ENCODE measurements around the gene CNNM2.
"Not testable (repeated sequence)": the region's sequence is repeated elsewhere in the genome, so short reads cannot be mapped to it uniquely, and the experiment has no call there.

Gene CNNM2

DNA sequence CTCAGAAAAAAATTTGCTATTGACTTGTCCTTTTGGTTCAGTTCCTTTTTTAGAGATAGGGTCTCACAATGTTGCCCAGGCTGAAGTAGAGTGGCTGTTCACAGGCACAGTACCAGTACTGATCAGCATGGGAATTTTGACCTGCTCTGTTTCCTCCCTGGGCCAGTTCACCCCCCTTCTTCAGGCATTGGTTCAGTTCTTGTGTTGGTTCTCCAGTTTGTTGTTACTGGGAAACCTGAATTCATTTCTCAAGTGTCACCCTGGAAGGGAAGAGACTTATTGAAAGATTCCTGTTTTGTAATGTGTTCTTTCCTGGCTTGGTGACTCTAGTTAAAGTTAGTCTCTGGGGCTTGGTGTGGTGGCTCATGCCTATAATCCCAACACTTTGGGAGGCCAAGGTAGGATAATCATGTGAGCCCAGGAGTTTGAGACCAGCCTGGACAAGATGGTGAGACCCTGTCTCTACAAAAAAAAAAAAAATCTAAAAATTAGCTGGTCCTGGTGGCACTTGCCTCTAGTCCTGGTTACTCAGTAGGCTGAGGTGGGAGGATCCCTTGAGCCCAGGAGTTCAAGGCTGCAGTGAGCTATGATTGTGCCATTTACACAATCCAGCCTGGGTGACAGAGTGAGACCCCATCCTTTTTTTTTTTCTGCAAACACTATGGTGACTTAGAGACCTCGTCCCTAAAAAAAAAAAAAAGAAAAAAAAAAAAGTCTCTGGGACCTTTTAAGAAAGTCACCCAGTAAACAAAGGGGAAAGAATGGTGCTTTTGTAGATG, 52.7 kb downstream of the CNNM2 start:
- no peak for DNase-seq

DNA sequence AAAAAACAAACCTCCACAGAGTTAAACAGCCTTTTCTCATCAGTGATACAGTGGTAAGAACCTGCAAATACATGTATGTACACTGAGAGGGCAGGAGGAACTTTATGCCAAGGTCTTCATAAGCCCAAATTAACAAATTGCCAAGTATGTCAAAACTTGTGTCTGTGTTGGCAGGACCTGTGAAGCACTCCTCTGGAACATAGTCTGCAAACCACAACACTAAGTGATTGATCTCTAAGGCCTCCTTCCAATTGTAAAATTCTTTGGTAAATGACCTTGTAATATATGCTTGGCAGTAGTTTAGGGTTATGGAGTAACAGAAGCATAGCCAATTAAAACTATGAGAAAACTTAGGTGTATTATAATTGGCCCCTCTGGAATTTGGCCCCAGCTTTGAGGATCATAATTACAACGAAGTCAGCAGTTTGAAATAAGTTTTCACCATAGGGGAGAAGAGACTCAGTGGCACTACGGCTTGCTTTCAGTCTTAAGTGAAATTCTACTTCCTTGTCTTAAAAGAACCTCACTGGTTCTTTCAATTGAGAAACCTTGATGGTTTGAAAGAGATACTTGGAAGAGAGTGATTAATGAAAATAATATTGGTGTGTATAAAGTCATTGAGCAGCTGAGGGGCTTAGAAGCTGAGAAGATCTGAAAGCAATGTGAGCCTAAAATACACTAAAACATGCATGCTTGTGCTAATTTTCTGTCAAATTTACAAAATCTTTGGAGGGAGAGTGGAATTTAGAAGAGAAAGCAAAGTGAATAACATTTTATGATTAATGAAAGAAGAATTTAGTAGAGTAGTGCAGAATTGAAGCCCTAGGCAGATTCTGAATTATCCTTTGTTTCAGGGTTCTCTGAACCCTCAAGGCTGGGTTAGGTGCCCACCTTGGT, 57.6 kb downstream of the CNNM2 start:
- no peak for DNase-seq

DNA sequence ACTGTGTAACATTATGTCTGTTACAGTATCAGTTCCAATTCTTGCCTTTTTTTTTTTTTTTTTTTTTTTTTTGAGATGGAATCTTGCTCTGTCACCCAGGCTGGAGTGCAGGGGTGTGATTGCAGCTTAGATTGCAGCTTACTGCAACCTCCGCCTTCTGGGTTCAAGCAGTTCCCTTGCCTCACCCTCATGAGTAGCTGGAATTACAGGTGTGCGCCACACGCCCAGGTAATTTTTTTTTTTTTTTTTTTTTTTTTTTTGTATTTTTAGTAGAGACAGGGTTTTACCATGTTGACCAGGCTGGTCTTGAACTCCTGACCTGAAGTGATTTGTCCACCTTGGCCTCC, 58.3 kb downstream of the CNNM2 start:
- DNase-seq, result not testable (repeated sequence)

DNA sequence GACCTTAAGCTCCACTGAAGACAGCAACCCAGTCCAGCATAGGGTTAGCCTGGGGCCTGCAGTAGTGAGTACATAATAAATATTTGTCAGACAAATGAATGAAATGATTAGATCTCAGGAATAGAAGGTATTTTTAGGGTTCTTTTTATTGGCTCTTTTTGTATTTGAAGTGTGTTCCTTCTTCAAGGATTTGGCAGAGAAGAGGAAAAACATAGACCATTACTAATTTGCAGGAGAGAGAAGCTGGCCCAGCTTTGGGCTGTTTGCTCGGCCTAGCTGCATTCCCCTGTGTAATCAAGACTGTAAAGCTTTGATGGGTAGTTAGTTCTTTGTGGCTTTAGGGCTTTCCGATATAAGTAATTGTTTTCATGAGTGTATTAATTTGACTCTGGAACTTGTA, 64.2 kb downstream of the CNNM2 start:
- no peak for DNase-seq

DNA sequence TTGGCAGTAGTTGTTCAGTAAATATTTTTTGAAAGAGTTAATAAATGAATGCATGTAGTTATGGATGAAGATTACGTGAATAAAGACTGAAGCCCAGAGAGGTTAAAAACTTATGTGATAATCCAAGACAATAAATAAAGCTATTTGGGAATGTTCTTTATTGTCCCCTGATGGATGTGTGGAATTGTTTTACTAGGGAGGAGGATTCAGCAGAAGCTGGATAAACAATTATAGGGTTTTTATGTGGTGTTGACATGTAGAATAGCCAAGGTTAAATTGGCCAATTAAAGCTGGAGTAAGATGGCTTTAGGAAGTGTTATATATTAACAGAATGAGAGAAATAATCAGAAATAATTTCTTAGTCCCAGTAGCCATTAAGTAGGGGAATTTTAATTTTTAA, 66.0 kb downstream of the CNNM2 start:
- no peak for DNase-seq

DNA sequence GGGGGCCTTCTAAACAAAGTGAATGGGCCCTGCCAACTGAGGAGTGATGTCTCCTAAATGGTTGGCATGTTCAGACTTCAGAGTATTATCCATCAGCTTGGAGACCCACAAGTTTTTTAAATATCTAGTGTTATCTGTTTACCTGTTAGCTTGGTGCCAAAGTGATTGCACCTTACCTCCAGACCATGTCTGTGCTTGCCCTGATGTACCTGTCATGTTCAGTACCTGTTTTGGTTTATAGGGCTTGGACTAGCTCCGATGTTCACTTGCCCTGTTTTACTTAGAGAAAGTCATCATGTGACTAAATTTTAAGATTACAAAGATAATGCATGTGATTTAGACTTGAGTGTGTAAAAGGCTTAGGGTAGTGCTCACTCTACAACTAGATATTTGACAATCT, 67.7 kb downstream of the CNNM2 start:
- no peak for DNase-seq

DNA sequence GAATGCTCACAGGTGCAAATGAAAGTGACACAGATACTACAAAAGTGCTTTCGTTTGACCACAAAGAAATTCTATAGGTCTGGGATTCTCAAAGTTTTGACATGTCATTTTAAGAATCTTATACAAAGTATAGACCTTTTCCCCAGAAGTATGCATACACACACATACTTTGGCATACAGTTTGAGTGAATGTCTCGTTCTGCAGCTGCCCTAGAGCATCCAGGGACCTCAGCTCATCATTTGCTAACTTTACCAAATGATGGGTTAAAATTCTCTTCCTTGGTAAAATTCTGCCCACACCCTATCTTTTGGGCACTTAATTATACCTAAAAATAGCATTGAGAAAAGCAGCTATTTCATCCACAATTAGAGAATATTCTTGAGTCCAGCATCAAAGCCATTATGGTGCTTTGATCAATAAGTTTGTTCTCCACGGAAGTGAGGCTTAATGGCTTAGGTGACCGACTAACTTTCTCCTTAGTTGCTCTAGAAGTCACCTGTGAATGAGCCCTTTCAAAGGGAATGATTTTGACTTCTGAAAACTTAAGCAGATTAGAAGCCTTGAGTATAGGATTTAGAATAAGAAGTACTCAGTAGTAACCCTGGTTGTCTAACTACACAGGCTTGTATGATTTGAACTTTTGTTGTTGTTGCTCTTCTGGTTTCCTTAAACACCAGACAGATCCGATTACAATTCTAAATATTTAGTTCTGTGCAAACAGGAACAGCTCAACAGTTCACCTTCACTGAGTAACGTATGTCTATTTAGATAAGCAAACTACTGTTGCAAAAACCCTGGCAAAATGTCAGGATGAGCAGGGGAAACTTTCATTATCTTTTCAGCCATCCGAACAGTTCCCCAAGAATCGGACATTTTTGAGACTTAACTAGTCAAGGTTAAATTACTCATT, 70.6 kb downstream of the CNNM2 start:
- no peak for DNase-seq

DNA sequence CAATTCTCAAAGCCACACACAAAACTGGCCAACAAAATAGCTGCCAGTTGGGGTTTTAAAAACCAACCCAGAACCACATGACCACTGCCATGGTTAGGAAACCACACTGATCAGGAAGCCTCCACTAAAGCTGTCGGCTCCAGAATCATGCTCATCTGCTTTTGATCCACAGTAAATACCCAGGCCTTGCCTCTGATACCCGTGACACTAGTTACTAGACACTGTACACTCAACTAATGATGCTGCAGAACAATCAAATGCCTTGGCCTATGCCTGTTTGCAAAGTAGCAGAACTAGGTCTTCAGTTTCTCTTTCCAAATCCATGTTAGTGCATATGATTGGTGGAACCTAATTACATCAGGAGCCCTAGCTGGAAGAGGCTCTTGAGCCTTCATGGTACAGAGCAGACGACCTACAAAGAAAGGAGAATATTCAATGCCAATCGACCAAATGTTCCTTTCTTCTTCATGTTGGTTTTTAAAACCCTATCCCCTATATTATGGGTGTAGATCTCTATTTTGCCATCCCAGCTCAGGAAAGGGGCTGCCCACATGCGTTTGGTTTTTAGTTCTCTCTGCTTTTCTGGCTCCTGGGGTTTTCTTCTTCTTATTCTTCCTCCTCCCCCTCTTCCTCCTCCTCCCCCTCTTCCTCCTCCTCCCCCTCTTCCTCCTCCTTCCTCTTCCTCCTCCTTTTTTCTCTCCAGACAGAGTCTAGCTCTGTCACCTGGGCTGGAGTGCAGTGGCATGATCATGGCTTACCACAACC, 76.6 kb downstream of the CNNM2 start:
- DNase-seq, result no peak

DNA sequence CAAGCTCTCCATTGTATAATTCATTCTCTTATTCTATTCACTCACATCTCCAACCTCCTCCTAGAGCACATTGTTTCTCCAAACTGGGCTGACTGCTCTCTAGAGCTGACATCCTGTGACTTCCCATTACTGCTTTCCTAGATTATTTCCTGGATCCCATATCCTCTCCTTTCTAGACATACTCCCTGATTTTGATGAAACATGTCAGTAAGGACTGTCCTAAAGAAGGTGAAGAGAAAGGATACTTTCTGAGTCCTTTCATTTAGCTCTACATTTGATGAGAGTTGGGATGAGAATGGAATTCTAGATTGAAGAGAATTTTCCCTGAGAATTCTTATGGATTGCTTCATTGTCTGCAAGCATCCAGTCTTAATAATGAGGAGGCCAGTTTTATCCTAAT, 78.8 kb downstream of the CNNM2 start:
- no peak for DNase-seq

DNA sequence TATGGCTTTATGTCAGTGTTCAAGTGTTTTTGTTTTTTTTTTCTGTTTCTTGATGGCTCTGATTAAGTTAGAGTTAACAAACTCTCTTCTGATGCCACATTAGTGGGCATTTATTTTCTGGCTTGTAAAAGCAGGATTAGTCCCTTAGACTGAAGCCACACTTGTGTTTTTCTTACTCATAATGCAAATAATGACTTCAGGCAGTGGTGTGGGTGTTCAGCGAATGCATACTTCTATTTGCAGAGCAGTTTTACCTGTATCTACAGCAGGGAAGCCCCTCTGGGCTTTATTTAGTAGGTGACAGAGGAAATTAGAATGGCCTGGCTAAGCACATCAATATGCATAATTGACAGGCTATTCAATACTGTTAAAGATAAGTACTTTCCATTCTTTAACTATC, 79.9 kb downstream of the CNNM2 start:
- no peak for DNase-seq

DNA sequence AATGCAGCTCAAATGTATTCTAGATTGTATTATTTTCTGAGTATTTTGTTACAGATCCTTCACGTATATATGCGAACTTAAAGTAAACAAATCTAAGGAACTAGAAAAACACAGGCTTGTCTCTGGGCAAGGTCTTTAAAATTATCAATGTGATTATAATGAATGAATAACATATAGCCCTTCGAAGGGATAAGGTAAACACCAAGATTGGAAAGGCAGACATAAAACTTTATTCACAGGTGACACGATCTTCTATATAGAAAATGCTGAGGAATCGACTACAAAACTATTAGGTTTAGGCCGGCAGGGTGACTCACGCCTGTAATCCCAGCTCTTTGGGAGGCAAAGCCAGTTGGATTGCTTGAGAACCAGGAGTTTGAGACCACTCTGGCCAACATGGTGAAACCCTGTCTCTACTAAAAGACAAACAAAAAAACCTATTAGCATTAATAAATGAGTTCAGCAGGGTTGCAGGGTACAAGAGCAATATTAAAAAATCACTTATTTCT, 80.4 kb downstream of the CNNM2 start:
- DNase-seq, result no peak

DNA sequence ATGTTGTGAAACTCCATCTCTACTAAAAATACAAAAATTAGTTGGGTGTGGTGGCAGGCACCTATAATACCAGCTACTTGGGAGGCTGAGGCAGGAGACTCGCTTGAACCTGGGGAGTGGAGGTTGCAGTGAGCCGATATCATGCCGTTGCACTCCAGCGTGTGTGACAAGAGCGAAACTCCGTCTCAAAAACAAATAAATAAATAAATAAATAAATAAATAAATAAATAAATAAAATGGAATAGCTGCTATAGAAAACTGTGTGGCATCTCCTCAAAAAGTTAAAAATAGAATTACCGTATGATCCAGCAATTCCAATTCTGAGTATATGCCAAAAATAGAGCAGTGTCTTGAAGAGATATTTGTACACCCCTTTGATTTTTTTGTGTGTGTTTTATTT, 82.0 kb downstream of the CNNM2 start:
- not testable (repeated sequence) for DNase-seq

DNA sequence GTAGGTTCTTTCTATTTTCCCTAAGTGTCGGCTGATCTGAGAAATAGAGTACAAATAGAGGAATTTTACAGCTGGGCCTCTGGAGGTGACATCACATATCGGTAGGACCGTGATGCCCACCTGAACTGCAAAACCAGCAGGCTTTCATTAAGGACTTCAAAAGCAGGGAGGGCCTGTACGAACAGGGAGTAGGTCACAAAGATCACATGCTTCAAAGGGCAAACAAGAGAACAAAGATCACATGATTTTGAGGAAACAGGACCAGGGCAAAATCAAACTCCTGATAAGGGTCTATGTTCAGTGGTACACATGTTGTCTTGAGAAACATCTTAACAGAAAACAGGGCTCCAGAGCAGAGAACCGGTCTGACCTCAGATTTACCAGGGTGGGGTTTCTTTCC, 88.9 kb downstream of the CNNM2 start:
- no peak for DNase-seq

DNA sequence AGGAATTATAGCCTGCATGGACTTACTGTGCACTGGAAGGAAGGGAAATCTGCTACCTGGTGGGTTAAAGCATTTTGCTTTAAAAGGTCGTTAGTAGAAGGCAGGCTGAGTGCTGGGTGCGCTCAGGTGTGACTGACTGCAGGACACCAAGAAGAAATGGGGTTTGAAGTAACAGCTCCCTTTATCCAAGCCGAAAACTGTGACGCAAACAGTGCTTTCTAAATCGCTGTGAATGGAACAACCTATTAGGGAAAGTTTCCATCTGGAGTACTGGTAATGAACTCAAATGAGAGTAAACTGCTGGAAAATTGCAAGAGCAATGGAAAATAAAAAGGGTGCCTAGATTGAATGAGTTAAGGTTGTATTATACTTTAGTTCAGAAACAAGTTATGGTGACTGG, 95.3 kb downstream of the CNNM2 start:
- DNase-seq, result no peak

DNA sequence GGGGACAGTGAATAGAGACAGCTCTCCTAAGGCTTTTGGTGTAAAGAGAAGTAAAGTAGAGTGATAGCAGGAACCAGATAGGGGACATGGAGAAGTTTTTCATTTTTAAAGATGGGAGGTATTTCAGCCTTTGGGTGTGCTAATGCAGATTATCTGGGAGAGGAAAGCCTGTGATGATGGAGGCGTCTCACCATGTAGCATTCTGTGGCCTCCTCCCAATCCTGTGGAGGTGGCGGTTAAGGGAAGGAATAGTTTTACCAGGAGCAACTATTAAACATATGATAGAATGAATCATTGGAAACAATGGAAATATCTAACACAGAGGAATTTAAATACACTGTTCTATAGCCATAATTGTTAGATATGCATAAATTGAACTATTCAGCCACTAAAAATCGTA, 101.3 kb downstream of the CNNM2 start:
- DNase-seq, result no peak

DNA sequence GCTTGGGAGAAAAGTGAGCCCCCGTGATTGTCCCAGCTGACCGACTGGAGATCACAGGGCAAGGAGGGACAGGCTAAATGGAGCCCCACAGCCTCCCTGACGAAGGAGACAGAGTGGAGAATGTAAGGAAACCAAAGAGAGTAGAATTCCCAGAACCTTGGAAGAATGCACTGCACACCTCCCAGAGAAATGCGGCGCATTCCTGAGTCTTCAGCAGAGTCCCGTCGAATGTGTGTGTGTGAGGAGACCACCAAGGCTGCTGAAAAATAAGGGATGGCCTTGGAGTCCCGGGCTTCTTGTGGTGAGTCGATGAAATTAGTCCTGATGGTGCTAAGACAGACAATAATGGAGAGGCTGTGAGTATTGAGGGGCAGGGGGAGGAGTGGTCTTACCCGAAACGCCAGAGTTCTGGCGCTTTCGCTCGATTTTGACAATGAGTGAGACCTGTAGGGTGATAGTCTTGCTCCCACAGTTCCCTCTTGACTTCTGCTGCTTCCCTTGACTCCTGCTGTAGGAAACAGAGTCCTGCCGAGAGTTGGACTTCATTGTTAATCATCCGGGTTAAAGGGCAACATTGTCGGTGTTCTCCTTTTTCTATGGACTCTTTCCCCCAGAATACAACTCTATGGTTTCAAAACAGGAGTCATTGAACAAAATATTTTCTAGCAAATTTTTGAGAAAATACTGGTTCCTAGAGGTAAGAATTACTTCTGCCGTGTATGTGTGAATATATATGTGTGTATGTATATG, 103.2 kb downstream of the CNNM2 start:
- no peak for DNase-seq

DNA sequence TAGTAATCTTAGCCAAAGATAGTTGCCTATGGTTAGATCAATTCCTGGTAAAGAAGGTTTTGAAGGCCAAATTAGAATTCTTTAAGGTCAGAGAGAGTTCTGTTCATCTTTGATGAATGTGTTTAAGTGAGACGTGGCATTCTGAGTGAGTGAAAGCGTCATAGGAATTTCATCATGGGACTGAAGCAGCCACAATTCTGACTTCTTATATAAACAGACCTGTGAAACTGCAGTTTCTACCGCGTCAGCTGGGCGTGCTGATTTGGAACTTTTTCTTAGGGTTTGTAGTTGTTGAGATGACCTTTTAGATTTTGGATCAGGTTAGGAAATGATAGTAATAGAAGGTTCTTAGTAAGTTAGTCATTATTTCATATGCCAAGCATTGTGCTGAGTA, 103.8 kb downstream of the CNNM2 start:
- no peak for DNase-seq

DNA sequence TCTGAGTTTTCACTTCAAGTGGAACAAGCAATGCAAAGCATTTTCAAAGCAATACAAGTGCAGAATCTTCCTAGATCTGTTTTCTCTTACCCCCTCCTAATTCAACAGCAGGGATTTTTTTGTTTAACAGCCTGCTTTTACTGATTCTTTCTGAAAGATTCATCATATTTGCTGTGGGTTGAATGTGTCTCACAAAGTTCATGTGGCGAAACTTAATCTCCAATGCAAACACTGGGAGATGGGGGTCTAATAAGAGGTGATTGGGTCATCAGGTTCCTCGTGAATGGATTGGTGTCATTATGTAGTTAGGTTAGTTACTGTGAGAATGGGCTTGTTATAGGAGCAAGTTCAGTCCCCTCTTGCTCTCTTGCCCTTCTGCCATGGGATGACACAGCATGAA, 107.6 kb downstream of the CNNM2 start:
- DNase-seq, result no peak

DNA sequence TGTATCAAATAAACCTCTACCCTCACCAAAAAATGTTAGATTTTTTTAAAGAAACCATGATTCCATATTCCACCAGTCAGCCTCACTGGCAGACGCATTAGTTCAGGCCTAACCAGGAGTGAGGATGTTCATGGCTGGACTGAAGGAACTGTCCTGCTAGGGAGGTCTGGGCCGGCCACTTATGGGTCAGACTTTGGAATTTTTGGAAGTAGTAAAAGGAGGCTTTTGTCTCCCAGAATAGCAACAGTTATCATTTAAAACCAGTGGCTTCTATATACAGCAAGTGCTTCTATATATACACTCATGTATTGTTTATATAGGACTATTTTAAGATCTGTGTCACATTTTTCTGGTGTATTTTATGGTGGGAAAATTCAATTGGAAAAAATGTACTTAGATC, 120.5 kb downstream of the CNNM2 start:
- no peak for DNase-seq

DNA sequence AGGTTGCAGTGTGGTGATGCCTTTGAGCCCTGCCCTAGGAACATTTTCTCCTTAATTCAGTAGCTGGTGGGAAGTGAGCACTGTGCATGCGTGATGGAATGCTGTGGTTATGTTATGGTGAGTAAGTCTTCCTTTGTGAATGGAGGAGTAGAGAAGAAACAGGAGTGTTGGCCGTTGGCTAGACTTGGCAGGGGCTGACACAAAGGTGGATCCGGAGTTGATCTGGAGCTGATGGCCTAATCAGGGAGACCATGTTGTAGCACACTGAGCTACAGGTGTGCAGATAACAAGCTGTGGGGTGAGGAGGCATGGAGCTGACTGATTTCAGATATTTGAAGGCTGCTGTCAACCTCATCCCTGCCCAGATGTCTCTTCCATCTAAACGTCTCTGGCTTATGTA, 122.3 kb downstream of the CNNM2 start:
- DNase-seq, result no peak

DNA sequence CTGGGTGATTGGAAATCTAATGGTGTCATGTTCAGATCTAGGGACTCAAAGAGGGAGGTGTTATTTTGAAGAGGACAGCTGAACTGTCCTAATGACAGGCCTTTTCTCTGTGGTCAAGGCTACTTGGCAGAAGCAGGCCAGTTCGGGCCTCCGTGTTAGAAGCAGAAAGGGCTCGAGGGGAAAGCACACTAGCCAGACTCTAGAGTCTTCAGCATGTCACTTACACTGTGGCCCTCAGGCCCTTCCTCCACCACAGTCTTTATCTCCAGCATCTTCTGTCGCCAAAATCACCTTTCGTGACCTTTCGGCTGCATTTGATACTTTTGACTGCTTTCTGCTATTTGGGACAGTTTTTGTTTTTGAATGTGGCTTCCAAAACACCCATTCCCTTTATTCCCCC, 123.3 kb downstream of the CNNM2 start:
- DNase-seq, result no peak

DNA sequence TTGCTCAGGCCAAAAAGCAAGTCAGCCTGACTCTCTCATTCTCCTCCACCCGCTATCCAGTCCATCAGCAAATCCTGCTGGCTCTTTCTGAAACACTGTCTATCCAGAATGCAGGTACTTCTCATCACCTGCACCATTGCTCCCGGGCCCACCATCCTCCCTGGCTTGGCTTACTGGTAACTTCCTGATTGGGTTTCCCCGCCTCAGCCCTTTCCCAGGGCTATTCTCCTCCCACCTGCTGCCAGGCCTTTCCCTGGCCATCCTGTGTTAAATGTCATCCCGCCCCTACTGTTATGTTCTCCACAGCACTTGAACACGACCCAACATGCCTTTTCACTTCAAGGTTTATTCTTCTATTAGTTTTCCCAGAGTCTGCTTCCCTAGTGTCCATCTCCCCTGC, 124.0 kb downstream of the CNNM2 start:
- DNase-seq, result no peak
